Stimulated activated CD4-positive, alpha-beta T cell treated with anti-CD3 and anti-CD28 coated beads, Interleukin-1b, Interleukin-23, amount 100 ng/mL, for 1 hour (primary cell): ENCODE measurements around the gene RHOH.
"Not testable (repeated sequence)": the region's sequence is repeated elsewhere in the genome, so short reads cannot be mapped to it uniquely, and the experiment has no call there.

ENCODE experiments used
- DNase-seq, 2 donors: peaks; one replicate each; pipeline ENCODE4 v3.0.0-alpha.2; 2020; ENCODE audit warnings: low read depth in 2 of 2

Gene RHOH

DNA sequence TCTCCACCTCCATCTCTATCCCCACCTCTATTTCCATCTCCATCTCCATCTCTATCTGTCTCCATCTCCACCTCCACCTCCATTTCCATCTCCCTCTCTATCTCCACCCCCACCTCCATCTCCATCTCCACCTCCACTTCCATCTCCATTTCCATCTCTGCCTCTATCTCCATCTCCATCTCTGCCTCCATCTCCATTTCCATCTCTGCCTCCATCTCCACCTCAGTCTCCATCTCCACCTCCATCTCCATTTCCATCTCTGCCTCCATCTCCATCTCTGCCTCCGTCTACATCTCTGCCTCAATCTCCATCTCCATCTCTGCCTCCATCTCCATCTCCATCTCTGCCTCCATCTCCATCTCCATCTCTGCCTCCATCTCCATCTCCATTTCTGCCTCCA is 97.5 kb downstream of the RHOH start:
- no peak for DNase-seq

DNA sequence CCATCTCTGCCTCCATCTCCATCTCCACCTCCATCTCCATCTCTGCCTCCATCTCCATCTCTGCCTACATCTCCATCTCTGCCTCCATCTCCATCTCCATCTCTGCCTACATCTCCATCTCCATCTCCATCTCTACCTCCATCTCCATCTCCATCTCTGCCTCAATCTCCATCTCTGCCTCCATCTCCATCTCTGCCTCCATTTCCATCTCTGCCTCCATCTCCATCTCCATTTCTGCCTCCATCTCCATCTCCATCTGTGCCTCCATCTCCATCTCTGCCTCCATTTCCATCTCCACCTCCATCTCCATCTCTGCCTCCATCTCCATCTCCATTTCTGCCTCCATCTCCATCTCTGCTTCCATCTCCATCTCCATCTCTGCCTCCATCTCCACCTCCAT is 98.2 kb downstream of the RHOH start:
- not testable (repeated sequence) for DNase-seq

DNA sequence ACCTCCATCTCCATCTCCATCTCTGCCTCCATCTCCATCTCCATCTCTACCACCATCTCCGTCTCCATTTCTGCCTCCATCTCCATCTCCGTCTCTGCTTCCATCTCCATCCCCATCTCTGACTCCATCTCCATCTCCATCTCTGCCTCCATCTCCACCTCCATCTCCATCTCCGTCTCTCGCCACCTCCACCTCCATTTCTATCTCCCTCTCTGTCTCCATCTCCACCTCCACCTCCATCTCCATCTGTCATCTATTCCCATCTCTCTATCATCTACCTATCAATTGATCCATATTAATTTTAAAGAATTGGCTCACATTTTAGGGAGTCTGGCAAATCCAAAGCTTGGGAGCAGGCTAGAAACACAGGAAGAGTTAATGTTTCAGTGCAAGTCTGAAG is 98.7 kb downstream of the RHOH start:
- DNase-seq: no peak
